Measurements from ENCODE around the gene USP51. TPM values are rescaled to one million over a fixed set of nuclear protein-coding genes. Genes with fewer than 3 reads are reported as not detected.
"Not testable (repeated sequence)": the region's sequence is repeated elsewhere in the genome, so short reads cannot be mapped to it uniquely, and the experiment has no call there.

USP51 gene
- 0.01 TPM in 1 of 2 replicates, not detected in the other for polyA plus RNA-seq (2014; cell fraction: cytosol; rRNA removed)
- polyA plus RNA-seq (2014; cell fraction: nucleus; rRNA removed): 0.12 and 0.64 TPM in 2 replicates

DNA sequence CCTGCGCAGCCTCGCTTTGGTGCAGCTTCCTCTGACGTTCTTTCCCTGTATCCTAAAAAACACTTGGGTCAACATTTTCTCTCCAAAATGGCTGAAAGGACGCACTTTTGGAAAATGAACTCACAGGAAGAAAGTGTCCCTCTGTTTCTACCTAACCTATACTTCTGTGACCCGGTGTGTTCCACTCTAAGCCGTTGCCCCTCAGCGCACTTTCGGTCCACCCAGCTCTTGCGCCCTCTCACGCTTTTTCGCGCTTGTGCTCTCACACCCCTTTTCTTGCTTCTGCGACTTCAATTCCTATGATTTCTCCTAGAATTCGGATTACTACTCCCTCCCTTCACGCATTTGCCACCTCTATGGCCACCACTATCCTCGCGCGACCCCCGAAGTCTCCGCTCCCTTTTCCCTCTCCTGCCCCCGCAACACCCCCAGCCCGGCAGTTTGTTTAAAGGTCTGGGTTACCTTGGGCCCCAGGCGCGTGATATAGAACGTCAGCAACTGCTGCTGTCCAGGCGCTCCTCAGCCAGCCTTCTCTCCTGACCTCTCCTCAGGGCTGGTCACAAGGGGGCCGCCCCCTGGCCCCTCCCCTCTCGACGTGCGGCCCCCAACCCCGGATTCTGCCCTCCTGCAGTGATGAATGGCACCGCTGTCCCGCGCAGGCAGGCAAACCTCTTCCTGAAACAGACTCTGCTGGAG lies at the start of gene USP51:
Gene USP51, minus strand, starts transcription at position 535 of the 696 bp plus-strand sequence. CDS start 909 bp downstream, outside the sequence.
- DNase-seq (ENCODE audit: low spot score): no peak

DNA sequence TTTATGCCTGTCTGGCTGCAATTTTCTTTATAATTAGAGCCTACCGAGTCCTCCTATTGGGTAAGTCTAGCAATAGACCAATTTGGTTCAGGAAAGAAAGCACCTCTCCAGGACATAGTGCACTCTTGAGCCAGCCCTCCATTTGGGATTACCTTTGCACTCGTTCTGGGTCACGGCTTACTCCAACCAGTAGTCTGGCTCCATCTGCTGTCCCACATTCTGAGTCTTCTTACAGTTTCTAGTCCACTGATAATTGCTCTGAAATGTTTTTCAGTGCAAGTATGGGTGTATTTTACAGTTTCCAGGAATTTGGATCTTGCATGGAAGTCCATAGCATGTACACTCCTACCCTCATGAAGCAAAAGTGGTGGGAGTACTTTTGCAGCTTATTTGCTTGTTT lies 34.8 kb upstream of the USP51 start:
- no peak for DNase-seq (ENCODE audit: low spot score)

DNA sequence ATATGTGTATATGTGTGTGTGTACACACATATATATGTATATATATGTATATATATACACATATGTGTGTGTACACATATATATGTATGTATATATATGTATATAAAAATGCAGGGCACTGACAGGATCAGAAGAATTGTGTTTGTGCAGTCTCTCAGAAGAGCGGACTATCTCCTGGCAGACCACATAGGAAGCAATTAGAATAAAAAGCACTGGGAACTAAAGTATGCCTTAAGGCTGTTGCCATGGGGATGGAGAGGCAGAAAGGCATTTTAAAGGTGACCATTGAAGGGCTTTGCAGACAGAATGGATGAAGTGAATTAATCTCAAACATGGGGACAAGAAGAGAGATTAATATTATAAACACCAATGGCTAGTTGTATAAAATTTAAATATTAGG lies 33.7 kb upstream of the USP51 start:
- DNase-seq (ENCODE audit: low spot score): no peak

DNA sequence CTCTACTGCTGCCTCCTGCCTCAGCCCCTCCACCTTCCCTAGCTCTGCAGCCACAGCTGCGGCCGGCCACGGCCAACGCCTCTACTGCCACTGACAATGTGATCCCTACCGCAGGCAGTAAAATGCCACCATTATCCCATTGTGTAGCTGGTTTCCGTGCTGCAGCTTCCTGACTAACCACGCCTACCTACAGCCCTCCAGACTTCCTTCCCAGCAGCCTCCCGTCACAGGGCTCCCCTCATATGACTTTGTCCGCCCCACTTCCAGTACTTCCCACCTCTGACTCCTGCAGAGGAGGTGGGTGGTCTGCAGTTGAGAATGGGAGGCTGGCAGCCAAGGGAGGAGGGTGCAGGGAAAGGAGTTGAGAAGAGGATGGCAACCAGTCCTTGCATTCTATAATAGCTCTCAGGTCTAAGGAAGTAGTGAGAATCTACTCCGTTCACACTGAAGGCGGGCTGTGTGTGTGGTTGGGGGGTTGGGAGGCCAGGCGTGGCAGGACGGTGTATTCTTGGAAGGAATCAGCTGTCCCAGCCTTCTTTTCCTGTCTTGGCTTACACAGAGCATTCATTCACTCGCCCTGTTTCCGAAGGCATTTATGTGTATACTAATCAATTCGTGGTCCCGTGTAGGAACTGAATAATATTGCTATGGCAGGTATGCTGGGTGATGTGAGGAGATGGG lies 33.1 kb upstream of the USP51 start:
- no peak for DNase-seq (ENCODE audit: low spot score)

DNA sequence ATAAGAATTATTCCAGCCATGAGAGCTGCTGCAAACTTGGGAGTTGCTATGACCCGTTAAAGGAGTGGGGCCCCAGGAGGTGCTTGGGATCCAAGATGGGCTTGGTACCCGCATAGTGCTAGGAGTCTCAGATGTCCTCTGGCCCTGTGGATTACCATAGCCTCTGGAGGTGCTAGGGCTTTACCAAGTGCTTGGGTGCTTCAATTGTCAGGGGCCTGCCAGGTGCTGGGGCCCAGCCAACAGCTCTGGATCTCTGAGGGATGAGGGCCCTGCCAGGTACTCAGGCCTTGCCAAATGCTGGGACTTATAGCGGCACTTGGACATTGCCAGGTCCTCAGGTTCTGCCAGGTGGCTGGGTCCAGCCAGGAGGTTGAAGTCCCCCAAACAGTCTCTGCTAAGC lies 32.0 kb upstream of the USP51 start:
- no peak for DNase-seq (ENCODE audit: low spot score)

DNA sequence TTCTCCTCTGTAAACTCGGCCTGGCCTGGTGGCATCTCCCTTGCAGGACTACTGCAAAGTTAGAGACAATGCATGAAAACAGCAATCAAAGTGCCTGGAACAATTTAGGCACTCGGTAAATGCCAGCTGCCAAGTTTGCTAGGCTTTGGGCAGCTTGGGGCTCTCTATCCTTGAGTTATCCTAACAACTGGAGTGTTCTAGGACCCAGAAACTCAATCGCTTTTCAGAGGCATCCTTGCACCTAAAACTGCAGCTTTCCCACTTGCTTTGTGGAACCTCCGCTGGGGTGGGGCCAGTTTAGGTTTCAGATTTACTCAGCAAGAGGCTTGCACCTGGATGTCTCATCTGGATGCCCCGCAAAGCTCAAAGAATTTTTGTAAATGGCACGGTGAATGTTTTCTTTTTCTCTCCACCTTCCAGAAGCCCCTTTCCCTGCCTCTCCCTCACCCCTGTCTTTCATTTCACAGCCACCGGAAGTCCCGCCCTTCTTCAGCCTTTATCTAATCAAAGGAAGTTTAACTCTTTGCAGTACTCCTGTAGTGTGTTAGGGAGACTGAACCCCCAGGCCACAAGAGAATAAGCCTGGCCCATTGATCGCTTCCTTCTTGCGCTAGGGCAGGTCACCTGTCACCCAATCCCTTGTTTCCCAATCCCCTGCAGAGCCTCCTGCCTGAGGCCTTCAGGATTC lies 27.3 kb upstream of the USP51 start:
- not testable (repeated sequence) for DNase-seq (ENCODE audit: low spot score)

DNA sequence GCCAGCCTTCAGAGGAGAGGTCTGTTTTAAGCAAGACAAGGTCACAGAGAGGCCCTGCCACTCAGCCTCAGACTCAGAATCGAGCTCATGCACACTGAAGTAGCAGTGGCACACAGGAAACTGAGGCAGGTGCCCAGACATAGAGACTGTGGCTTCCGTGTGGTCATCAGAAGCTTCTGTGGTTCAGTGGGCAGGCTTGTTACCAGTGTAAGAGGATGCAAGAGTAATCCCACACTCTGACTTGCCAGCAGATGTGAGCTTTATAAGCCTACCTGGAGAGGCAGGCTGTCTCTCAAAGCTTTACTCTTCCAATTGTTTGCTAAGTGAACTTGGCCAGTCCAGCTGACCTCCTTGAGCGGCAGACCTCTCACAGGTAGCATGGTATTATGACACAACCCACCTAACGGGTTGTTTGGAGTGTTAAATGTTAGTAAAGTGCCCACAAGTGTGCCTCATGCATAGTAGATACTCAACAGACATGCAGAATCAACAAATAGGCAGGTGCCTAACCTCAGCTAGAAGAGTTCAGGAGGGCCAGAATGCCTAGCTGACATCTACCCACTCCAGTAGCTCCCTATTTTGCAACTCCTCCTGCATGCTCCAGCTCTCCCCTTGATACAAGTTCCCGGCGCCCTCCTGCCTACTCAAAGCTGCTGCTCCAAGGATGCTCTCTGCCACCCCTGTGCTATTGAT lies 23.5 kb upstream of the USP51 start:
- not testable (repeated sequence) for DNase-seq (ENCODE audit: low spot score)

DNA sequence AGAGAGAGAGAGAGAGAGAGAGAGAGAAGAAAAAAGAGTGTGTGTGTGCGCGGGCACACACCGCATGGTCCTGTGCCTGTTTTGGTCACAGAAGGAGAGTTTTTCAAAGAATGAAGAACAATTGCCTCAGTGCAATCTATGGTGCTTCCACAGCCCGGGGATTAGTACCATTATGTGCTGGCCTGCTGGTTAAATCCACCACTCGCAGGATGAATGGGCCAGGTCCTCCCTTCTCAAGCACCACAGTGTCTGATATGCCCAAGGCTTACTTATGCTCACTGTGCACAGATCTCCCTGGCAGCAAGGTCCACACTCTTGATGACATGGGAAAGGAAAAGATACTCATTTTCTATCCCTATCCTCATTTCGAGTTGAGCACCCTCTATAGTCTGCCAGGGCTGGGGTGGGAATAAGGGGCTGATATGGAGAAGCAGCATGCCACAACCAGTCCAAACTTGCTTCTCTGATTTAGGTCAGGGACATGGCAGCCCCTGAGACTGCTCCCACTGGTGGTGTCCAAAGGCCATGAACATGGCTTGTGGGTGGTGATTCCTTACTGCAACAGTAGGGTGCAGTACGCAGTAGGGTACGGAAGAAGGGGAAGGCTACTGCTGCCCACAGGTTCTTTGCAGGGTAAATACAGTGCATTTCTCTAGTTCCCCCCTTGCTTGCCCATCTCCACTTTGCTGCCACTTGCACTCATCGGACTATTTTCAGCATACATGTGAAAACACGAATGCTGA lies 18.9 kb upstream of the USP51 start:
- DNase-seq (ENCODE audit: low spot score): not testable (repeated sequence)

DNA sequence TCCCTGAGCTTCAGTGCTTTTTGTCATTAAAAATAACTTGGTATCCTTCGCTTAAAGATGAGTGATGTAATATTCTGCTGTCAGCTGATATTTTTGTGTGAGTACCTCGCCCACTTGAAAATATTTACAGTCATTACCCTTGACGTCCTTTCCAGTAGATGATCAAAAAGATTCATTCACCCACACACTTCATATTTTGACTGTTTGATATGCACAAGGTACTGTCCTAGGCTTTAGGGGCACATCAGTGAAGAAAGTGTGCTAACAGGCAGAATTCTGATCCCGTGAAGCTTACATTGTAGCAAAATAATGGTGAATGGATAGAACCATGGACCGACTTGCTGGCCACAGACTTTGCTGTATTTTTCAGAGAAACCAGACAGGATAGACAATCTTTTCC lies 18.1 kb upstream of the USP51 start:
- not testable (repeated sequence) for DNase-seq (ENCODE audit: low spot score)

DNA sequence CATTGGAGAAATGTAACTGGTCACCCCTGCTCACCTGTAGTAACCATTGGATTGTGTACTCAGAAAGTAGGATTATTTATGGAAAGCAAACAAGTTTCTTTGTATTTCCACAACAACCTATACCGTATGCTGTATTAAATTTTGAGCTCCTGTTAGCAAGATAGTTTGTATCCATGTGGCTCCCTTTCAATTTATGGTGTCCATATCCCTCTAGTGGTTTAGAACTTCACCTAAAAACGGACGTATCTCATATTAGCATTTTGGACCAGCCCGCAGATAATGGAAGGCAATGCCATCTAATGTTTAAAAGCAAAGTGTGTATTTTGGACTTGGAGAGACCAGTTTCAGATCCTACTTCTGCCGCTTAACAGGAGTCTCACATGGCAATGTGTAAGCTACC lies 17.4 kb upstream of the USP51 start:
- DNase-seq (ENCODE audit: low spot score): not testable (repeated sequence)

DNA sequence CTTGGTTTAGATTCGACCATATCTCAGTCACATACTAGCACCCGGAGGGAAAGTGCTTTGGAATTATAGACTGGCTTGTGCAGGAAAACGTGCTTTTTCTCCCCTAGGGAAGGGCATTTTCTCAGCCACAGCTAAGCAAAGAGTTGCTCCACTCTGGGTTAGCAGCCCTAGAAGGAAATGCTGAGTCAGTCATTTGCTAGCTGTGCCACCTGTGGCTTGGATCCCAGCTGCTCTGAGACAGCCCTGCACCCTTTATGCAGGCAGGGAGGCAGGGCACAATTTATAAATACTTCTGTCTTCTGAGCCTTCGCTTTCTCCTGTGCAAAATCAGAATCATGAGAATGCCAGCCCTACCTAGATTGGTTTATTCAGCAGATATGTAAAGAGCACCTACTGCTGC lies 1.3 kb upstream of the USP51 start:
- DNase-seq (ENCODE audit: low spot score): no peak

DNA sequence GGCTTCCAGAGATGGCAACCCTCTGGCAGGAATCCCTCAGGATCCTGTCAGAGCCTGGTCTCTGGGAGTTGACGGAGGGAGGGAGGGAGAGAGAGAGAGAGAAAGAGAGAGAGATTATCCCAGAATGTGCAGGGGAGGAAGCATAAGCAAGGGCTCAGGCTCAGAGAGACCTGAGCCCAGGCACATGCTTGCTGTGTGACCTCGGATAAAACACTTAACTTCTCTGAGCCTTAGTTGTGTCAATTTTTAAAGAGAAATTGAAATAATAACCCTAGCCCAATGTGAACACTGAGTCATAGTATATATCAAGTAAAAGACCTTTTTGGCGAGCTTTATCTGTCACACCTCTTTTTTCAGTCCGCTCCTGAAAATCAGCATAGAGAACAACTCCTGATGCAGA lies 473 bp upstream of the USP51 start:
- DNase-seq (ENCODE audit: low spot score): no peak

DNA sequence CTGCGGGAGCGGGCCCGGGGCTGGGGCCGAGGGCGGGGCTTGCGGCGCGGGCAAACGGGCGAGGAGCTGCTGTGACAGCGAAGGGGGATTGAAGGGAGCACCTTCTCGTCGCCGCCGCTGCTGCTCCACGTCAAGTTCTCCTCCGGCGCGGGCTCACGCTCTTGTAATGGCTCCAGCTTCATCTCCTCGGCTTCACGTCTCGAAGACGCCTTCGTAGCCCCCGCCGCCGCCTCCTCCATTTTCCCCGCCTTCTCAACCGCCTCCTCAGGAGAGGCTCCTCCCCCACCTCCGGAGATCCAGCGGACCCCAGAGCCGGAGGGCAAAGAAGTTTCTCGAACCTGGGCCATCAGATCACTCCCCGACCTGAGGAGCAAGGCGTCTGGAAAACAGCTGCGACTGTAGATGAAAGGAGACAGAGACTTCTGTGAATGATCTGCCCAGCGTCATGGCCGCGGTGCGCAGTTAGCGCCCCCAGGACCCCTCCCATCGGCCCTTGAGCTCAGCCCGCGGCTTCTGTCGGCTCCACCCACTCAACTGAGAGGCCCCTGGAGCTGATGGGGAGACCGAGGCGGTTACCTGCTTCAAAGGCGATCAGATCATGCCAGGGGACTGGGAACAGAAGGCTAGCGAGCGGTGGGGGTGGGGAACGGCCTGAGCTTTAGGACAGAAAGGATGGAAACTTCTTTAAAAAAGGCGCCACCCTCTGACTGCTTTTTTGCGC lies 895 bp downstream of the USP51 start:
- DNase-seq (ENCODE audit: low spot score): peak; percentile 29

DNA sequence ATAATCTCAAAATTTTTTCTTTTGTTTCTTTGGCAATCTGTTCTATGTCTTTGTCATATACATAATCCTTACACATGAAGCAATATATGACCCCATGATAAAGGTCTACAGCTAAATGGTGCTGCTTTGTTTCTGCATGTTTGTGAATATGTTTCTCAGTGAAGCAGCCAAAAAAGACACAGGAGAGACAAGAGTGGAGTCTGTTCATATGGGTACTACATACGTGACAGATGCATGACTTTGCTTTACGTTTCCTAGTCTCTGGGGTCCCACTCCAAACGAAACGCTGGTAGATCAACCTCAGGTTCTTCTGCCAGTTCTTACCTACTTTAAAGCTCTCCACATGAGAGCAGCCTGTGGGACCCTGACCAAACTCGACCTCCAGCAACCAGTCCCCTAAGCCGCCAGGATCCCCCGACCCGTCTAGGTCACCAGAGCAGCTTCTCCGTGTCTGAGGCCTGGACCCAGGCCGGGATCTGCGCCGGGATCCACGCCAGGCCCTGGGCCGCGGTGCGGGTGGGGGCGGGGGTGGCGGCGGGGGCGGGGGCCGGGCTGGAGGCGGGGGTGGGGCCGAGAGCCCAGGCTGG lies 1.5 kb downstream of the USP51 start:
- no peak for DNase-seq (ENCODE audit: low spot score)

DNA sequence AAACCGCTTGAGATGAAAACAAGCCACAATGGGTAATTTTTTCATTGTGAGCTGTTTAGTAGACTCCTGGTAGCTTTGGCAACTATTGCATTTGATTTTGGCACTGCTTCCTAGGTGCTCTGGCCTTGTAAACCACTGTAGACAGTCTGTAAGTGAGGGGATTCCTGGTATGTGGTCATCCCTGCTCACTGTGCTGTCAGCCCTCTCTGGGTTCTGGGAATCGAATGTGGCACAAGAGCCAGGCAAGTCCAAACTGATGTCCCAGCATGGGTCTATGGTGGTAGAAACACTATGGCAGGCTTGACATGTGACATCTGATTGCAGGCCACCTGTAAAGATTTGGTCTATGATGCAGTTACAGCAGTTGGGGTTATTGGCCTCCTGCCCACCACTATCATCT lies 2.5 kb downstream of the USP51 start:
- DNase-seq (ENCODE audit: low spot score): no peak

DNA sequence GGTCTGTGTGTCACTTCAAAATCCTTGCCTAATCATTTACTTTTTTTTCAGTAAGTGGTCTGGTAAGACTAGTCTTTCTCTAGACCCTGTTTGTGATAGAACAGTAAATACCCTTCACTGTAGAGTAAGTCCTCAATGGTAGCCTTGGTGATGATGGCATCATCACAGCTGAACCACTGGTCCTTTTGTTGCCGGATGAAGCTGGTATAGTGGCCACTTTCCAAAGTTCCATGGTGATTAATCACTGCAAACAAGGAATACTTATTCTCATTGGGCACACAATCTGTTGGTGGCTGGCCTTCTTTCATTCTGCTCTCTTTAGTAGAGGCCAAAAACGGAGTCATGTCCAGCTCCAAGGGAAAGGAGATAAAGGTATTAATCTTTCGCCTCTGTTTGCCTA lies 2.9 kb downstream of the USP51 start:
- DNase-seq (ENCODE audit: low spot score): no peak

DNA sequence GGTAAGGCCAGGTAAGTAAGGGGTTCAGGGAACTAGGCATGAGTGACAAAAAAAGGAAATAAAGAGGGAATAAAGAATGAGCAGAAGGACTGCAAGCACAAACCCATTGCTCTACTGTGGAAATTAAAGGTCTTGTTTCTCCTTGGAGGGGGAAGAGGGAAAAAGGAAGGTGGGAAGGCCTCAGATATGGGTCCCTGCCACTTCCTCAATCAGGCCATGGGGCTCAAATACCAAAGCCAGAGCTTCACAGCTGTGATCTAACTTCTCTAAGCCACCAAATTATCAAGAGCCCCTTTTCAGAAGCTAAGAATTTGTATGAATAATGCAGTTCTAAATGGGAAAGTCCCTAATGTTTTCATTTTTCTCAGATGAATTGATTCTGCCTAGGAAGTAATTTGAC lies 4.7 kb downstream of the USP51 start:
- no peak for DNase-seq (ENCODE audit: low spot score)

DNA sequence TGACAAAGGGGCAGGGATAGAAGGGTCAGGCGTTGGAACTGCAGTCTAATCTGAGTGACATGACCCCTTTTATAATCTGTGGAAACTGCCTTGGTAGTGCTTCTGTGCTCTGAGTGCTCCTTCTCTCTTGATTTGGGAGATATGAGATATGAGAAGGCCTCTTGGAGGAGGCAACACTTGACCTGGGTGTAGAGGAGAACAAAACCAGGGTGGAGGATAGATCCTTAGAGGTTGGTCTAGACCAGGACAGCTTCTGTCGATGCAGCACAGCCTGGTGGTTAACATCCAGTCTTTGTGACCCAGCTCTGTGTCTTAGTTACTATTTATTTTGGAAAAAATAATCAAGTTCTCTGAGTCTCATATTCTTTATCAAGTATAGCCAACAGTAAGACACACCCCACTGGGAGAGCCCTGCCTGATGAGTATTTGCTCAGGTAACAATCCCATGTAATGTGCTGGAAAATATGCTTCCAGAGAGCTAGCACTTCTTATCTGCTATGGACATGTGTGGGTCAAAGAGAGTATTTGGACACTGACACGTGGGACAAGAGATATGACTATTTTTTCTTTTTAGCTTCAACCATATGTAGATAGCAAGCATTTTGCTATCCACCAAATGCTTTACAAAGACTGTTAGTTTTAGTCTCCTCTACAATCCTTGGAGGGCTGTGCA lies 9.1 kb downstream of the USP51 start:
- no peak for DNase-seq (ENCODE audit: low spot score)

DNA sequence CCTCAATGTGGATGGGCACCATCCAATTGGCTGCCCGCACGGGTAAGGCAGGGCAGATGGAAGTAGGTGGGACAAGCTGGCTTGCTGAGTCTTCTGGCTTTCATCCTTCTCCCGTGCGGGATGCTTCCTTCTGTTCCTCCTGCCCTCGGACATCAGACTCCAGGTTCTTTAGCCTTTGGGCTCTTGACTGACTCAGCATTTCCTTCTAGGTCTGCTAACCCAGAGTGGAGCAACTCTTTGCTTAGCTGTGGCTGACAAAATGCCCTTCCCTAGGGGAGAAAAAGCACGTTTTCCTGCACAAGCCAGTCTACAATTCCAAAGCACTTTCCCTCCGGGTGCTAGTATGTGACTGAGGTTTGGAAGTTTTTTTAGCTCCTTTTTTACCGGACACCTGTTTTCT lies 9.7 kb downstream of the USP51 start:
- DNase-seq (ENCODE audit: low spot score): not testable (repeated sequence)

DNA sequence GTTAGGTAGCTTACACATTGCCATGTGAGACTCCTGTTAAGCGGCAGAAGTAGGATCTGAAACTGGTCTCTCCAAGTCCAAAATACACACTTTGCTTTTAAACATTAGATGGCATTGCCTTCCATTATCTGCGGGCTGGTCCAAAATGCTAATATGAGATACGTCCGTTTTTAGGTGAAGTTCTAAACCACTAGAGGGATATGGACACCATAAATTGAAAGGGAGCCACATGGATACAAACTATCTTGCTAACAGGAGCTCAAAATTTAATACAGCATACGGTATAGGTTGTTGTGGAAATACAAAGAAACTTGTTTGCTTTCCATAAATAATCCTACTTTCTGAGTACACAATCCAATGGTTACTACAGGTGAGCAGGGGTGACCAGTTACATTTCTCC lies 23.9 kb downstream of the USP51 start:
- not testable (repeated sequence) for DNase-seq (ENCODE audit: low spot score)

Measured in SK-N-DZ (cell line).